WTC11 (cell line): Measurements from ENCODE around the gene GPR3.

Experiments
- CBFB ChIP-seq: sonication (generic); formaldehyde crosslinking; IDR thresholded peaks from 2 replicates; pipeline ENCODE4 v1.8.1; 2022; ENCODE audit warnings: mild to moderate bottlenecking, low read depth, missing genetic modification reagents
- CTCF ChIP-seq: fragments of 200-600 bp; IDR thresholded peaks from 2 replicates; pipeline ENCODE4 v1.8.0; 2022; ENCODE audit warnings: antibody characterized with exemption
- ESRRA ChIP-seq: sonication (generic); formaldehyde crosslinking; IDR thresholded peaks from 2 replicates; pipeline ENCODE4 v1.8.1; 2022; ENCODE audit warnings: mild to moderate bottlenecking, missing genetic modification reagents, borderline replicate concordance
- NFATC4 ChIP-seq: fragments of 250-450 bp; sonication (Bioruptor Pico); IDR thresholded peaks from 2 replicates; pipeline ENCODE4 v1.9.0; 2021; ENCODE audit warnings: mild to moderate bottlenecking
- SP1 ChIP-seq: sonication (generic); formaldehyde crosslinking; conservative IDR thresholded peaks from 2 replicates; pipeline ENCODE4 v1.8.1; 2022; ENCODE audit warnings: missing genetic modification reagents
- TF ChIP-seq, protein P1 (sequence below): fragments of 250-450 bp; sonication (Bioruptor Pico); IDR thresholded peaks from 2 replicates; pipeline ENCODE4 v1.8.0; 2021; ENCODE audit warnings: mild to moderate bottlenecking

GRCh38 chr1:27399251-27400025 is 7.0 kb downstream of the GPR3 start:
- TF ChIP-seq CBFB (CRISPR knock-in tag) (no peak), CTCF (no peak), ESRRA (no peak), NFATC4 (CRISPR knock-in tag) (no peak), SP1 (CRISPR knock-in tag) (no peak)
- TF ChIP-seq, protein P1, sequence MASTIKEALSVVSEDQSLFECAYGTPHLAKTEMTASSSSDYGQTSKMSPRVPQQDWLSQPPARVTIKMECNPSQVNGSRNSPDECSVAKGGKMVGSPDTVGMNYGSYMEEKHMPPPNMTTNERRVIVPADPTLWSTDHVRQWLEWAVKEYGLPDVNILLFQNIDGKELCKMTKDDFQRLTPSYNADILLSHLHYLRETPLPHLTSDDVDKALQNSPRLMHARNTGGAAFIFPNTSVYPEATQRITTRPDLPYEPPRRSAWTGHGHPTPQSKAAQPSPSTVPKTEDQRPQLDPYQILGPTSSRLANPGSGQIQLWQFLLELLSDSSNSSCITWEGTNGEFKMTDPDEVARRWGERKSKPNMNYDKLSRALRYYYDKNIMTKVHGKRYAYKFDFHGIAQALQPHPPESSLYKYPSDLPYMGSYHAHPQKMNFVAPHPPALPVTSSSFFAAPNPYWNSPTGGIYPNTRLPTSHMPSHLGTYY (CRISPR knock-in tag) = no peak
